OCI-LY3 (cell line): ENCODE results near the gene COL13A1.

Source experiments
- EZH2phosphoT487 ChIP-seq: fragments of 200-600 bp; shearing (Covaris generic); IDR thresholded peaks from 2 replicates; pipeline ENCODE4 v1.6.1; 2018; ENCODE audit warnings: antibody characterized with exemption, mixed run types, low read depth
- TF ChIP-seq, protein P1 (sequence below): fragments of 200-600, 300-600 bp; sonication (generic); IDR thresholded peaks from 2 replicates; pipeline ENCODE4 v1.5.1; 2014; ENCODE audit warnings: antibody characterized with exemption, low read length, low read depth

DNA sequence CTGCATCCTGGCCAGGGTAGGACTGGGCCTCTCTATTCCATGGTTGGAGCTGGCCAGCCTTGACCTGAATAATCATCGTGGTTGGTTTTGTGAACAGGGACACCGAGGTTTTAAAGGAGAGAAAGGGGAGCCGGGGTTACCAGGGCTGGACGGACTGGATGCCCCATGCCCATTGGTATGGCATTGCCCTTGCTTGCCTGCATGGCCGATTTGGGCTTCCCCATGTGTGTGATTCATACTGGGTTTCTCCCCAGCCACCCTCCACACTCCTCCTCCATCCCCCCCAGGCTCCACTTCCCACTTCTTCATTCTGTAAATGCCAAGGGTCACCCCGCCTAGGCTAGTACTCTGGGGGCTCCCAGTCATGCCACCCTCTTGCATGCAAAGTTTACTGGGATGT is 152.1 kb downstream of the COL13A1 start:
- TF ChIP-seq EZH2phosphoT487: no peak
- TF ChIP-seq, protein P1, sequence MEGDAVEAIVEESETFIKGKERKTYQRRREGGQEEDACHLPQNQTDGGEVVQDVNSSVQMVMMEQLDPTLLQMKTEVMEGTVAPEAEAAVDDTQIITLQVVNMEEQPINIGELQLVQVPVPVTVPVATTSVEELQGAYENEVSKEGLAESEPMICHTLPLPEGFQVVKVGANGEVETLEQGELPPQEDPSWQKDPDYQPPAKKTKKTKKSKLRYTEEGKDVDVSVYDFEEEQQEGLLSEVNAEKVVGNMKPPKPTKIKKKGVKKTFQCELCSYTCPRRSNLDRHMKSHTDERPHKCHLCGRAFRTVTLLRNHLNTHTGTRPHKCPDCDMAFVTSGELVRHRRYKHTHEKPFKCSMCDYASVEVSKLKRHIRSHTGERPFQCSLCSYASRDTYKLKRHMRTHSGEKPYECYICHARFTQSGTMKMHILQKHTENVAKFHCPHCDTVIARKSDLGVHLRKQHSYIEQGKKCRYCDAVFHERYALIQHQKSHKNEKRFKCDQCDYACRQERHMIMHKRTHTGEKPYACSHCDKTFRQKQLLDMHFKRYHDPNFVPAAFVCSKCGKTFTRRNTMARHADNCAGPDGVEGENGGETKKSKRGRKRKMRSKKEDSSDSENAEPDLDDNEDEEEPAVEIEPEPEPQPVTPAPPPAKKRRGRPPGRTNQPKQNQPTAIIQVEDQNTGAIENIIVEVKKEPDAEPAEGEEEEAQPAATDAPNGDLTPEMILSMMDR: no peak
